H1 (cell line): ENCODE data around the gene CALHM2. TPM values are rescaled to one million over a fixed set of nuclear protein-coding genes. Genes with fewer than 3 reads are reported as not detected.

Source experiments
- EP300 ChIP-seq, 2 experiments: IDR thresholded peaks; 1 replicate in 1 of 2; 2 replicates in 1 of 2; pipeline ENCODE4 v1.6.1; 2011 to 2012; ENCODE audit warnings: low read depth in 2 of 2, low read length in 2 of 2, mild to moderate bottlenecking in 2 of 2, borderline replicate concordance in 1 of 2, inconsistent platforms in 1 of 2, moderate library complexity in 1 of 2
- KDM4A ChIP-seq: IDR thresholded peaks from one replicate; pipeline ENCODE4 v1.7.1; 2012; ENCODE audit warnings: low read depth, mild to moderate bottlenecking, moderate library complexity, low read length, inconsistent platforms; ENCODE audit not compliant: severe bottlenecking
- MAFK ChIP-seq: IDR thresholded peaks from 2 replicates; pipeline ENCODE4 v1.6.1; 2012; ENCODE audit warnings: low read depth, mild to moderate bottlenecking, improper control_type of control experiment, low read length
- NANOG ChIP-seq: IDR thresholded peaks from 2 replicates; pipeline ENCODE4 v1.6.1; 2011; ENCODE audit warnings: low read length, low read depth, mild to moderate bottlenecking, inconsistent platforms; ENCODE audit not compliant: insufficient read depth, poor library complexity, severe bottlenecking
- PHF8 ChIP-seq: fragments of 200-600 bp; sonication (generic); conservative IDR thresholded peaks from 2 replicates; pipeline ENCODE4 v1.7.1; 2012; ENCODE audit warnings: low read depth, mild to moderate bottlenecking, inconsistent platforms, low read length, moderate library complexity
- SIN3A ChIP-seq, 2 experiments: IDR thresholded peaks in 1 of 2; conservative IDR thresholded peaks in 1 of 2; 2 replicates each; pipeline ENCODE4 v1.6.1; 2011 to 2012; ENCODE audit warnings: low read length in 2 of 2, improper control_type of control experiment in 1 of 2, low read depth in 1 of 2, mild to moderate bottlenecking in 1 of 2
- SP2 ChIP-seq: IDR thresholded peaks from 2 replicates; pipeline ENCODE4 v1.6.1; 2012; ENCODE audit warnings: mild to moderate bottlenecking, low read length, inconsistent platforms
- TCF12 ChIP-seq: IDR thresholded peaks from 2 replicates; pipeline ENCODE4 v1.6.1; 2011; ENCODE audit warnings: low read depth, mild to moderate bottlenecking, low read length
- polyA plus RNA-seq, 7 experiments: library from polyadenylated mRNA; depleted of rRNA in 3 of 7; stranded (reverse) in 5 of 7; unstranded in 2 of 7; fragments of >200 nt in 5 of 7; fragments of 200-250 nt in 2 of 7; gene quantifications; 1 replicate in 5 of 7; 2 replicates in 1 of 7; 4 replicates in 1 of 7; pipeline versions ENCODE4 v1.2.1 to v1.2.3, GENCODE V29; 2011 to 2013; ENCODE audit warnings: missing spikeins in 2 of 7, mixed read lengths in 2 of 7
- total RNA-seq: library from RNA; stranded (reverse); fragmentation: NEBNext Ultra II Directional; extraction: Animal tissue kit (Norgen Biotek cat#: 25700); gene quantifications from 2 replicates; pipeline ENCODE4 v1.2.1, GENCODE V29; 2021

The CALHM2 gene
- total and polyA plus RNA-seq, 2 of the 8 experiments (the other 6 are each of a cell fraction or from before 2014, with no cell fraction given), result 1.2 to 2.4 TPM

GRCh38 chr10:103501186-103501585 lies 49.0 kb upstream of the CALHM2 start (continued):
- no peak for TF ChIP-seq MAFK
- TF ChIP-seq KDM4A, result no peak
- no peak for TF ChIP-seq NANOG
- no peak for TF ChIP-seq SP2
- no peak for TF ChIP-seq EP300 (IDR thresholded peaks at IDR 0.05; ENCODE audit: borderline replicate concordance in 1 of 2, low read depth in 2 of 2, low read length in 2 of 2)
- no peak for TF ChIP-seq PHF8
- no peak for TF ChIP-seq TCF12
- TF ChIP-seq SIN3A (conservative IDR thresholded peaks at IDR 0.05 in 1 of 2, IDR thresholded peaks at IDR 0.05 in 1 of 2; ENCODE audit: low read depth in 1 of 2, low read length in 2 of 2), result no peak
